Smooth muscle cell (in vitro differentiated cells): Measurements from ENCODE around the gene NEU1. TPM values are rescaled to one million over a fixed set of nuclear protein-coding genes. Genes with fewer than 3 reads are reported as not detected.

Source experiments
- DNase-seq: peaks from one replicate; lab custom pipeline; 2025; ENCODE audit not compliant: unreplicated experiment; lab: John Stamatoyannopoulos, UW
- H2AFZ ChIP-seq: fragments of 200-600 bp; sonication (generic); 2 replicates; pipeline ENCODE4 v1.6.0; 2016; ENCODE audit warnings: antibody characterized with exemption, low read depth, mild to moderate bottlenecking
- H3F3A ChIP-seq: fragments of 200-600 bp; sonication (generic); 2 replicates; pipeline ENCODE4 v1.6.0; 2017; ENCODE audit warnings: antibody characterized with exemption, low read depth
- H3K27ac ChIP-seq: fragments of 200-600 bp; sonication (generic); 2 replicates; pipeline ENCODE4 v1.5.1; 2016; ENCODE audit warnings: low read depth, mild to moderate bottlenecking
- H3K27me3 ChIP-seq: fragments of 200-600 bp; sonication (generic); 2 replicates; pipeline ENCODE4 v1.6.1; 2016; ENCODE audit warnings: low read depth, mild to moderate bottlenecking
- H3K36me3 ChIP-seq: fragments of 200-600 bp; sonication (generic); 2 replicates; pipeline ENCODE4 v1.5.1; 2016; ENCODE audit warnings: low read depth
- H3K4me1 ChIP-seq: fragments of 200-600 bp; sonication (generic); 2 replicates; pipeline ENCODE4 v1.5.1; 2016; ENCODE audit warnings: low read depth
- H3K4me2 ChIP-seq: fragments of 200-600 bp; sonication (generic); 2 replicates; pipeline ENCODE4 v1.6.0; 2016; ENCODE audit warnings: mild to moderate bottlenecking
- H3K4me3 ChIP-seq: fragments of 200-600 bp; sonication (generic); 2 replicates; pipeline ENCODE4 v1.5.1; 2016; ENCODE audit warnings: mild to moderate bottlenecking
- H3K79me2 ChIP-seq: fragments of 200-600 bp; sonication (generic); 2 replicates; pipeline ENCODE4 v1.6.0; 2016; ENCODE audit warnings: low read depth, mild to moderate bottlenecking
- H3K9ac ChIP-seq: fragments of 200-600 bp; sonication (generic); 2 replicates; pipeline ENCODE4 v1.6.0; 2016; ENCODE audit warnings: low read depth
- H3K9me3 ChIP-seq: fragments of 200-600 bp; sonication (generic); replicated peaks from 2 replicates; pipeline ENCODE4 v1.5.1; 2016; ENCODE audit warnings: low read depth
- H4K20me1 ChIP-seq: fragments of 200-600 bp; sonication (generic); 2 replicates; pipeline ENCODE4 v1.6.0; 2016; ENCODE audit warnings: low read depth
- CTCF ChIP-seq: fragments of 200-600 bp; sonication (generic); IDR thresholded peaks from 2 replicates; pipeline ENCODE4 v1.5.1; 2017; ENCODE audit warnings: borderline replicate concordance, mild to moderate bottlenecking, antibody characterized with exemption; ENCODE audit not compliant: insufficient read depth, poor library complexity, severe bottlenecking
- WGBS: methylation state at CpG from one replicate; pipeline ENCODE4 v1.1.7; 2016; ENCODE audit warnings: low lambda C conversion rate; 5-methylcytosine and 5-hydroxymethylcytosine counted together
- polyA plus RNA-seq: library from polyadenylated mRNA; unstranded; fragments of >200 nt; fragmentation: Nextera tagmentation; extraction: Ambion mirVana; gene quantifications from 2 replicates; pipeline ENCODE4 v1.2.1, GENCODE V29; 2016
- total RNA-seq: library from RNA; depleted of rRNA; stranded (reverse); fragments of >200 nt; gene quantifications from 2 replicates; pipeline ENCODE4 v1.2.3, GENCODE V29; 2014

The NEU1 gene
- total and polyA plus RNA-seq, 2 experiments from 2014 or later = 47.5 to 52.7 TPM

- WGBS = 83% methylated on average over 5 of the region's 5 CpGs
- Histone ChIP-seq H3K9me3 (no peaks in the 10 kb centered on the region), H3K4me3 (no peak overlapping the region), H3K9ac (no peak overlapping the region), H3K4me2 (no peak overlapping the region), H3F3A (no peaks in the 10 kb centered on the region), H3K27ac (no peak overlapping the region), H3K36me3 (no peaks in the 10 kb centered on the region), H3K79me2 (no peaks in the 10 kb centered on the region), H4K20me1 (no peaks in the 10 kb centered on the region), H2AFZ (no peak overlapping the region), H3K27me3 (no peaks in the 10 kb centered on the region), H3K4me1 (peaks cover 6% of the 10 kb centered on the region)
- no peak for DNase-seq
- no peak for TF ChIP-seq CTCF
These were observed 12.4 kb upstream of the NEU1 start for GRCh38 chr6:31874836-31875572.

- no peak overlapping the region for H3K4me2 ChIP-seq
- TF ChIP-seq CTCF = no peak
- peaks cover 6% of the 10 kb centered on the region for H3K4me1 ChIP-seq
- H3K36me3 ChIP-seq = no peaks in the 10 kb centered on the region
- no peaks in the 10 kb centered on the region for H3K9me3 ChIP-seq
- DNase-seq = no peak
- H3K27me3 ChIP-seq = no peaks in the 10 kb centered on the region
- H3F3A ChIP-seq = no peaks in the 10 kb centered on the region
- 76% methylated on average over 4 of the region's 4 CpGs for WGBS
- no peaks in the 10 kb centered on the region for H4K20me1 ChIP-seq
- no peak overlapping the region for H3K27ac ChIP-seq
- no peak overlapping the region for H3K9ac ChIP-seq
- no peaks in the 10 kb centered on the region for H3K79me2 ChIP-seq
- H3K4me3 ChIP-seq = no peak overlapping the region
- H2AFZ ChIP-seq = no peak overlapping the region
These were observed 11.6 kb upstream of the NEU1 start for GRCh38 chr6:31874084-31874670.

GRCh38 chr6:31871046-31871659 is 8.5 kb upstream of the NEU1 start:
- no peaks in the 10 kb centered on the region for H3K9me3 ChIP-seq
- no peak for TF ChIP-seq CTCF
- H3K27me3 ChIP-seq = no peaks in the 10 kb centered on the region
- H3K27ac ChIP-seq = no peak overlapping the region
- H3K79me2 ChIP-seq = no peaks in the 10 kb centered on the region
- H3K4me1 ChIP-seq = peaks cover 6% of the 10 kb centered on the region
- no peak for DNase-seq
- peak overlapping the region; percentile 87 for H2AFZ ChIP-seq
- no peaks in the 10 kb centered on the region for H3F3A ChIP-seq
- H3K9ac ChIP-seq = no peak overlapping the region
- WGBS = 48% methylated on average over 9 of the region's 9 CpGs
- H3K4me2 ChIP-seq = peak overlapping the region; percentile 26
- no peak overlapping the region for H3K4me3 ChIP-seq
- H4K20me1 ChIP-seq = no peaks in the 10 kb centered on the region
- no peaks in the 10 kb centered on the region for H3K36me3 ChIP-seq
